Measurements from ENCODE around the gene TCEAL2. TPM values are rescaled to one million over a fixed set of nuclear protein-coding genes. Genes with fewer than 3 reads are reported as not detected.

TCEAL2 gene
- total RNA-seq, 2 experiments from 2014 or later: not detected

- Mint-ChIP-seq H3K27me3 (peaks cover 3% of the 10 kb centered on the region), H3K4me1 (peaks cover 10% of the 10 kb centered on the region), H3K27ac (peak overlapping the region; percentile 86), H3K9me3 (ENCODE audit: low read depth) (no peaks in the 10 kb centered on the region), H3K36me3 (no peaks in the 10 kb centered on the region), H3K4me3 (peak overlapping the region; percentile 91)
- CTCF ChIA-PET: no interaction called here
- ATAC-seq (peak; percentile 69), DNase-seq (peak; percentile 40)
Measured at GRCh38 chrX:102154900-102155805, 29.7 kb downstream of the TCEAL2 start.

DNA sequence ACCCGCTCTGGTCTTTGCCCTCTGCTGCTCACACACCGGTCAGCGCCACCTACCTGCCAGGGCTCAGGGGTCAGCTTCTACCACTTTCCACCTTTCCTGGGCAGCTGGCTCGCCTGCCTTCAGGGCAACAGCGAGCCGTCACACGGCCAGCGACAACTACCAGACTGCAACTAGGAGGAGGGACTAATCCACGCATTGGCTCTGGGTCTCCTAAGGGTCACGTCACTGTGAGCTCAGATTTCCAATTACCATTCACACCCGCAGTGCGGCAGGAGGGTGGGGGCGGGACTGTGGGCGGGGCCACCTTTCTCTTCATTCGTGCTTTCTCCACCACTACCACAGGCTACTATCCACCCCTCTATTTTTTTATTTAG lies 30.3 kb downstream of the TCEAL2 start, which contains the start of gene BEX5:
TSS of gene BEX5 (minus strand) at position 172 of the 374 bp plus-strand sequence. CDS start 1,712 bp downstream, outside the sequence.
- H3K9me3 Mint-ChIP-seq (ENCODE audit: low read depth): no peaks in the 10 kb centered on the region
- peaks cover 10% of the 10 kb centered on the region for H3K4me1 Mint-ChIP-seq
- H3K4me3 Mint-ChIP-seq: peak within 1 kb of the TSS; percentile 91
- CTCF ChIA-PET: no interaction called here
- peaks cover 3% of the 10 kb centered on the region for H3K27me3 Mint-ChIP-seq
- H3K27ac Mint-ChIP-seq: peak within 1 kb of the TSS; percentile 86
- H3K36me3 Mint-ChIP-seq: no peaks in the 10 kb centered on the region
- DNase-seq: peak; percentile 63
- ATAC-seq: peak; percentile 98

Other genes with a start within 250 kb of the TCEAL2 start
- 1 to 10 TPM; 1.6 to 3.6 TPM for gene ZMAT1, start 193.7 kb upstream of the TCEAL2 start, total RNA-seq
- not detected for gene TCEAL6, start 16.8 kb downstream of the TCEAL2 start, total RNA-seq
- gene BEX5, start 30.3 kb downstream of the TCEAL2 start, total RNA-seq: 1 to 10 TPM; 2.1 to 2.4 TPM
- gene TCP11X1, start 89.6 kb downstream of the TCEAL2 start, total RNA-seq: not detected
- not detected for gene NXF2, start 121.5 kb downstream of the TCEAL2 start, total RNA-seq

Measured in activated CD8-positive, alpha-beta memory T cell treated with anti-CD3 and anti-CD28 coated beads, Interleukin-2, amount 10 ng/mL, durations not matched to agents 7 days and 5 days (primary cell).